WTC11 (cell line): ENCODE data around the gene FLCN. TPM values are rescaled to one million over a fixed set of nuclear protein-coding genes. Genes with fewer than 3 reads are reported as not detected.

ENCODE experiments used
- ATAC-seq: fragments of 200-7000 bp; cut with Tn5 transposase; 2 replicates; pipeline ENCODE4 v1.10.0; 2021; ENCODE audit warnings: mild to moderate bottlenecking, moderate library complexity
- CTCF ChIA-PET: fragments of 300-600 bp; sonication (Branson Sonifier 250); formaldehyde crosslinking; loops from one replicate; lab custom pipeline; 2021; ENCODE audit warnings: antibody characterized with exemption; lab: Charles Lee
- POLR2A ChIA-PET: fragments of 350-600 bp; sonication (Branson Sonifier 250); formaldehyde crosslinking; loops from one replicate; lab custom pipeline; 2021; ENCODE audit warnings: antibody characterized with exemption; lab: Charles Lee
- DNase-seq: peaks from one replicate; pipeline ENCODE4 v3.0.0; 2021; ENCODE audit warnings: low spot score
- H3K27ac Mint-ChIP-seq: 2 replicates; pipeline ENCODE4 v1.8.0; 2021; ENCODE audit warnings: mixed read lengths
- H3K27me3 Mint-ChIP-seq: 2 replicates; pipeline ENCODE4 v1.8.0; 2021; ENCODE audit warnings: low read depth, mild to moderate bottlenecking, moderate library complexity, mixed read lengths
- H3K36me3 Mint-ChIP-seq: 2 replicates; pipeline ENCODE4 v1.8.0; 2021; ENCODE audit warnings: mixed read lengths
- H3K4me1 Mint-ChIP-seq: 2 replicates; pipeline ENCODE4 v1.8.0; 2022; ENCODE audit warnings: mixed read lengths
- H3K4me3 Mint-ChIP-seq: 2 replicates; pipeline ENCODE4 v1.8.0; 2021; ENCODE audit warnings: mild to moderate bottlenecking, moderate library complexity, mixed read lengths
- H3K9me3 Mint-ChIP-seq: 2 replicates; pipeline ENCODE4 v1.8.0; 2021; ENCODE audit warnings: mixed read lengths
- ESRRA ChIP-seq: sonication (generic); formaldehyde crosslinking; IDR thresholded peaks from 2 replicates; pipeline ENCODE4 v1.8.1; 2022; ENCODE audit warnings: mild to moderate bottlenecking, missing genetic modification reagents, borderline replicate concordance
- FOXP1 ChIP-seq: sonication (generic); formaldehyde crosslinking; IDR thresholded peaks from 2 replicates; pipeline ENCODE4 v1.8.0; 2022; ENCODE audit warnings: missing genetic modification reagents, mild to moderate bottlenecking, moderate library complexity, borderline replicate concordance
- MXD4 ChIP-seq: fragments of 250-450 bp; sonication (Bioruptor Pico); IDR thresholded peaks from 2 replicates; pipeline ENCODE4 v1.8.0; 2021; ENCODE audit warnings: mild to moderate bottlenecking, moderate library complexity, borderline replicate concordance
- NR1H2 ChIP-seq: sonication (generic); formaldehyde crosslinking; IDR thresholded peaks from 2 replicates; pipeline ENCODE4 v1.9.0; 2021; ENCODE audit warnings: mild to moderate bottlenecking, moderate library complexity, missing genetic modification reagents
- OVOL2 ChIP-seq: fragments of 250-450 bp; sonication (Bioruptor Pico); IDR thresholded peaks from 2 replicates; pipeline ENCODE4 v1.9.0; 2021; ENCODE audit warnings: mild to moderate bottlenecking, borderline replicate concordance
- RORB ChIP-seq: fragments of 250-450 bp; sonication (Bioruptor Pico); IDR thresholded peaks from 2 replicates; pipeline ENCODE4 v1.9.0; 2021; ENCODE audit warnings: mild to moderate bottlenecking
- SMAD4 ChIP-seq: sonication (generic); formaldehyde crosslinking; IDR thresholded peaks from 2 replicates; pipeline ENCODE4 v1.8.0; 2022; ENCODE audit warnings: mild to moderate bottlenecking, missing genetic modification reagents
- ZNF671 ChIP-seq: fragments of 250-450 bp; sonication (Bioruptor Pico); IDR thresholded peaks from 2 replicates; pipeline ENCODE4 v1.8.0; 2021; ENCODE audit warnings: mild to moderate bottlenecking
- total RNA-seq: library from RNA; stranded (reverse); gene quantifications from 3 replicates; pipeline ENCODE4 v1.2.3, GENCODE V29; 2021
- TF ChIP-seq, protein P1 (sequence below): sonication (generic); formaldehyde crosslinking; IDR thresholded peaks from 2 replicates; pipeline ENCODE4 v1.8.0; 2022; ENCODE audit warnings: mild to moderate bottlenecking, missing genetic modification reagents
- TF ChIP-seq, protein P2 (sequence below): sonication (generic); formaldehyde crosslinking; IDR thresholded peaks from 2 replicates; pipeline ENCODE4 v1.8.1; 2022; ENCODE audit warnings: missing genetic modification reagents, borderline replicate concordance
- TF ChIP-seq, protein P3 (sequence below): sonication (generic); formaldehyde crosslinking; IDR thresholded peaks from 2 replicates; pipeline ENCODE4 v1.8.1; 2022; ENCODE audit warnings: low read depth, missing genetic modification reagents, borderline replicate concordance
- TF ChIP-seq, protein P4 (sequence below): sonication (generic); formaldehyde crosslinking; IDR thresholded peaks from 2 replicates; pipeline ENCODE4 v1.8.0; 2023; ENCODE audit warnings: mild to moderate bottlenecking, missing genetic modification reagents
- TF ChIP-seq, protein P5 (sequence below): sonication (generic); formaldehyde crosslinking; IDR thresholded peaks from 2 replicates; pipeline ENCODE4 v1.8.1; 2023; ENCODE audit warnings: mild to moderate bottlenecking, moderate library complexity, missing genetic modification reagents
- TF ChIP-seq, protein P6 (sequence below): sonication (generic); formaldehyde crosslinking; IDR thresholded peaks from 2 replicates; pipeline ENCODE4 v1.8.1; 2023; ENCODE audit warnings: mild to moderate bottlenecking, missing genetic modification reagents
- TF ChIP-seq, protein P7 (sequence below): fragments of 250-450 bp; sonication (Bioruptor Pico); IDR thresholded peaks from 2 replicates; pipeline ENCODE4 v1.9.0; 2021; ENCODE audit warnings: mild to moderate bottlenecking, borderline replicate concordance
- TF ChIP-seq, protein P8 (sequence below): sonication (generic); formaldehyde crosslinking; IDR thresholded peaks from 2 replicates; pipeline ENCODE4 v1.8.0; 2022; ENCODE audit warnings: mild to moderate bottlenecking, missing genetic modification reagents
- TF ChIP-seq, protein P9 (sequence below): fragments of 250-450 bp; sonication (Bioruptor Pico); IDR thresholded peaks from 2 replicates; pipeline ENCODE4 v1.8.0; 2021; ENCODE audit warnings: mild to moderate bottlenecking

Gene FLCN
- total RNA-seq, 1 experiment from 2014 or later: 40.8 TPM

DNA sequence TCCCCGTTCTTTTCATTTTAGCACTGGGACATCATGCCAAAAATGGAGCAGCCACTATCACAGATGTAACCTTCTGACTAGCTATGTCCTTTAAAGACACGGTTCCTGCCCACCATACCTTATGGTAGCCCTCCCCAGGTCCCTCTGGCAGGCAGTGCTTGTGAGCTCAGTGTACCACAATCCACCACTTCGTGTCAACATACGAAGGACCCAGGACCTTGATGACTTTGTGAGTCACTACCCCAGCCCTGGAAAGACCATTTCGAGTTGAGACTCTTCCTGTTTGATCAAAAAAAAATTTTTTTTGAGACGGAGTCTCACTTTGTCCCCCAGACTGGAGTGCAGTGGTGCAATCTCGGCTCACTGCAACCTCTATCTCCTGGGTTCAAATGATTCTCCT is 21.0 kb upstream of the FLCN start:
- no peaks in the 10 kb centered on the region for H3K9me3 Mint-ChIP-seq
- no peak overlapping the region for H3K27ac Mint-ChIP-seq
- ATAC-seq (no peak), DNase-seq (no peak)
- CTCF ChIA-PET: no interaction called here
- no peak overlapping the region for H3K4me3 Mint-ChIP-seq
- no peaks in the 10 kb centered on the region for H3K4me1 Mint-ChIP-seq
- POLR2A ChIA-PET: no interaction called here
- TF ChIP-seq, protein P1, sequence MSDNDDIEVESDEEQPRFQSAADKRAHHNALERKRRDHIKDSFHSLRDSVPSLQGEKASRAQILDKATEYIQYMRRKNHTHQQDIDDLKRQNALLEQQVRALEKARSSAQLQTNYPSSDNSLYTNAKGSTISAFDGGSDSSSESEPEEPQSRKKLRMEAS (CRISPR knock-in tag): no peak
- TF ChIP-seq NR1H2 (CRISPR knock-in tag) (no peak), MXD4 (CRISPR knock-in tag) (no peak), FOXP1 (CRISPR knock-in tag) (no peak), ESRRA (CRISPR knock-in tag) (no peak), SMAD4 (no peak), RORB (CRISPR knock-in tag) (no peak), OVOL2 (no peak), ZNF671 (CRISPR knock-in tag) (no peak)
- TF ChIP-seq, protein P2, sequence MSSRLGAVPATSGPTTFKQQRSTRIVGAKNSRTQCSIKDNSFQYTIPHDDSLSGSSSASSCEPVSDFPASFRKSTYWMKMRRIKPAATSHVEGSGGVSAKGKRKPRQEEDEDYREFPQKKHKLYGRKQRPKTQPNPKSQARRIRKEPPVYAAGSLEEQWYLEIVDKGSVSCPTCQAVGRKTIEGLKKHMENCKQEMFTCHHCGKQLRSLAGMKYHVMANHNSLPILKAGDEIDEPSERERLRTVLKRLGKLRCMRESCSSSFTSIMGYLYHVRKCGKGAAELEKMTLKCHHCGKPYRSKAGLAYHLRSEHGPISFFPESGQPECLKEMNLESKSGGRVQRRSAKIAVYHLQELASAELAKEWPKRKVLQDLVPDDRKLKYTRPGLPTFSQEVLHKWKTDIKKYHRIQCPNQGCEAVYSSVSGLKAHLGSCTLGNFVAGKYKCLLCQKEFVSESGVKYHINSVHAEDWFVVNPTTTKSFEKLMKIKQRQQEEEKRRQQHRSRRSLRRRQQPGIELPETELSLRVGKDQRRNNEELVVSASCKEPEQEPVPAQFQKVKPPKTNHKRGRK (CRISPR knock-in tag): no peak
- TF ChIP-seq, protein P3, sequence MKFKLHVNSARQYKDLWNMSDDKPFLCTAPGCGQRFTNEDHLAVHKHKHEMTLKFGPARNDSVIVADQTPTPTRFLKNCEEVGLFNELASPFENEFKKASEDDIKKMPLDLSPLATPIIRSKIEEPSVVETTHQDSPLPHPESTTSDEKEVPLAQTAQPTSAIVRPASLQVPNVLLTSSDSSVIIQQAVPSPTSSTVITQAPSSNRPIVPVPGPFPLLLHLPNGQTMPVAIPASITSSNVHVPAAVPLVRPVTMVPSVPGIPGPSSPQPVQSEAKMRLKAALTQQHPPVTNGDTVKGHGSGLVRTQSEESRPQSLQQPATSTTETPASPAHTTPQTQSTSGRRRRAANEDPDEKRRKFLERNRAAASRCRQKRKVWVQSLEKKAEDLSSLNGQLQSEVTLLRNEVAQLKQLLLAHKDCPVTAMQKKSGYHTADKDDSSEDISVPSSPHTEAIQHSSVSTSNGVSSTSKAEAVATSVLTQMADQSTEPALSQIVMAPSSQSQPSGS: no peak
- TF ChIP-seq, protein P4, sequence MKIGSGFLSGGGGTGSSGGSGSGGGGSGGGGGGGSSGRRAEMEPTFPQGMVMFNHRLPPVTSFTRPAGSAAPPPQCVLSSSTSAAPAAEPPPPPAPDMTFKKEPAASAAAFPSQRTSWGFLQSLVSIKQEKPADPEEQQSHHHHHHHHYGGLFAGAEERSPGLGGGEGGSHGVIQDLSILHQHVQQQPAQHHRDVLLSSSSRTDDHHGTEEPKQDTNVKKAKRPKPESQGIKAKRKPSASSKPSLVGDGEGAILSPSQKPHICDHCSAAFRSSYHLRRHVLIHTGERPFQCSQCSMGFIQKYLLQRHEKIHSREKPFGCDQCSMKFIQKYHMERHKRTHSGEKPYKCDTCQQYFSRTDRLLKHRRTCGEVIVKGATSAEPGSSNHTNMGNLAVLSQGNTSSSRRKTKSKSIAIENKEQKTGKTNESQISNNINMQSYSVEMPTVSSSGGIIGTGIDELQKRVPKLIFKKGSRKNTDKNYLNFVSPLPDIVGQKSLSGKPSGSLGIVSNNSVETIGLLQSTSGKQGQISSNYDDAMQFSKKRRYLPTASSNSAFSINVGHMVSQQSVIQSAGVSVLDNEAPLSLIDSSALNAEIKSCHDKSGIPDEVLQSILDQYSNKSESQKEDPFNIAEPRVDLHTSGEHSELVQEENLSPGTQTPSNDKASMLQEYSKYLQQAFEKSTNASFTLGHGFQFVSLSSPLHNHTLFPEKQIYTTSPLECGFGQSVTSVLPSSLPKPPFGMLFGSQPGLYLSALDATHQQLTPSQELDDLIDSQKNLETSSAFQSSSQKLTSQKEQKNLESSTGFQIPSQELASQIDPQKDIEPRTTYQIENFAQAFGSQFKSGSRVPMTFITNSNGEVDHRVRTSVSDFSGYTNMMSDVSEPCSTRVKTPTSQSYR: no peak
- TF ChIP-seq, protein P5, sequence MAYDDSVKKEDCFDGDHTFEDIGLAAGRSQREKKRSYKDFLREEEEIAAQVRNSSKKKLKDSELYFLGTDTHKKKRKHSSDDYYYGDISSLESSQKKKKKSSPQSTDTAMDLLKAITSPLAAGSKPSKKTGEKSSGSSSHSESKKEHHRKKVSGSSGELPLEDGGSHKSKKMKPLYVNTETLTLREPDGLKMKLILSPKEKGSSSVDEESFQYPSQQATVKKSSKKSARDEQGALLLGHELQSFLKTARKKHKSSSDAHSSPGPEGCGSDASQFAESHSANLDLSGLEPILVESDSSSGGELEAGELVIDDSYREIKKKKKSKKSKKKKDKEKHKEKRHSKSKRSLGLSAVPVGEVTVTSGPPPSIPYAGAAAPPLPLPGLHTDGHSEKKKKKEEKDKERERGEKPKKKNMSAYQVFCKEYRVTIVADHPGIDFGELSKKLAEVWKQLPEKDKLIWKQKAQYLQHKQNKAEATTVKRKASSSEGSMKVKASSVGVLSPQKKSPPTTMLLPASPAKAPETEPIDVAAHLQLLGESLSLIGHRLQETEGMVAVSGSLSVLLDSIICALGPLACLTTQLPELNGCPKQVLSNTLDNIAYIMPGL (CRISPR knock-in tag): no peak
- TF ChIP-seq, protein P6, sequence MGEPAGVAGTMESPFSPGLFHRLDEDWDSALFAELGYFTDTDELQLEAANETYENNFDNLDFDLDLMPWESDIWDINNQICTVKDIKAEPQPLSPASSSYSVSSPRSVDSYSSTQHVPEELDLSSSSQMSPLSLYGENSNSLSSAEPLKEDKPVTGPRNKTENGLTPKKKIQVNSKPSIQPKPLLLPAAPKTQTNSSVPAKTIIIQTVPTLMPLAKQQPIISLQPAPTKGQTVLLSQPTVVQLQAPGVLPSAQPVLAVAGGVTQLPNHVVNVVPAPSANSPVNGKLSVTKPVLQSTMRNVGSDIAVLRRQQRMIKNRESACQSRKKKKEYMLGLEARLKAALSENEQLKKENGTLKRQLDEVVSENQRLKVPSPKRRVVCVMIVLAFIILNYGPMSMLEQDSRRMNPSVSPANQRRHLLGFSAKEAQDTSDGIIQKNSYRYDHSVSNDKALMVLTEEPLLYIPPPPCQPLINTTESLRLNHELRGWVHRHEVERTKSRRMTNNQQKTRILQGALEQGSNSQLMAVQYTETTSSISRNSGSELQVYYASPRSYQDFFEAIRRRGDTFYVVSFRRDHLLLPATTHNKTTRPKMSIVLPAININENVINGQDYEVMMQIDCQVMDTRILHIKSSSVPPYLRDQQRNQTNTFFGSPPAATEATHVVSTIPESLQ (CRISPR knock-in tag): no peak
- TF ChIP-seq, protein P7, sequence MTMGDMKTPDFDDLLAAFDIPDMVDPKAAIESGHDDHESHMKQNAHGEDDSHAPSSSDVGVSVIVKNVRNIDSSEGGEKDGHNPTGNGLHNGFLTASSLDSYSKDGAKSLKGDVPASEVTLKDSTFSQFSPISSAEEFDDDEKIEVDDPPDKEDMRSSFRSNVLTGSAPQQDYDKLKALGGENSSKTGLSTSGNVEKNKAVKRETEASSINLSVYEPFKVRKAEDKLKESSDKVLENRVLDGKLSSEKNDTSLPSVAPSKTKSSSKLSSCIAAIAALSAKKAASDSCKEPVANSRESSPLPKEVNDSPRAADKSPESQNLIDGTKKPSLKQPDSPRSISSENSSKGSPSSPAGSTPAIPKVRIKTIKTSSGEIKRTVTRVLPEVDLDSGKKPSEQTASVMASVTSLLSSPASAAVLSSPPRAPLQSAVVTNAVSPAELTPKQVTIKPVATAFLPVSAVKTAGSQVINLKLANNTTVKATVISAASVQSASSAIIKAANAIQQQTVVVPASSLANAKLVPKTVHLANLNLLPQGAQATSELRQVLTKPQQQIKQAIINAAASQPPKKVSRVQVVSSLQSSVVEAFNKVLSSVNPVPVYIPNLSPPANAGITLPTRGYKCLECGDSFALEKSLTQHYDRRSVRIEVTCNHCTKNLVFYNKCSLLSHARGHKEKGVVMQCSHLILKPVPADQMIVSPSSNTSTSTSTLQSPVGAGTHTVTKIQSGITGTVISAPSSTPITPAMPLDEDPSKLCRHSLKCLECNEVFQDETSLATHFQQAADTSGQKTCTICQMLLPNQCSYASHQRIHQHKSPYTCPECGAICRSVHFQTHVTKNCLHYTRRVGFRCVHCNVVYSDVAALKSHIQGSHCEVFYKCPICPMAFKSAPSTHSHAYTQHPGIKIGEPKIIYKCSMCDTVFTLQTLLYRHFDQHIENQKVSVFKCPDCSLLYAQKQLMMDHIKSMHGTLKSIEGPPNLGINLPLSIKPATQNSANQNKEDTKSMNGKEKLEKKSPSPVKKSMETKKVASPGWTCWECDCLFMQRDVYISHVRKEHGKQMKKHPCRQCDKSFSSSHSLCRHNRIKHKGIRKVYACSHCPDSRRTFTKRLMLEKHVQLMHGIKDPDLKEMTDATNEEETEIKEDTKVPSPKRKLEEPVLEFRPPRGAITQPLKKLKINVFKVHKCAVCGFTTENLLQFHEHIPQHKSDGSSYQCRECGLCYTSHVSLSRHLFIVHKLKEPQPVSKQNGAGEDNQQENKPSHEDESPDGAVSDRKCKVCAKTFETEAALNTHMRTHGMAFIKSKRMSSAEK (CRISPR knock-in tag): no peak
- TF ChIP-seq, protein P8, sequence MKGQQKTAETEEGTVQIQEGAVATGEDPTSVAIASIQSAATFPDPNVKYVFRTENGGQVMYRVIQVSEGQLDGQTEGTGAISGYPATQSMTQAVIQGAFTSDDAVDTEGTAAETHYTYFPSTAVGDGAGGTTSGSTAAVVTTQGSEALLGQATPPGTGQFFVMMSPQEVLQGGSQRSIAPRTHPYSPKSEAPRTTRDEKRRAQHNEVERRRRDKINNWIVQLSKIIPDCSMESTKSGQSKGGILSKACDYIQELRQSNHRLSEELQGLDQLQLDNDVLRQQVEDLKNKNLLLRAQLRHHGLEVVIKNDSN (CRISPR knock-in tag): no peak
- TF ChIP-seq, protein P9, sequence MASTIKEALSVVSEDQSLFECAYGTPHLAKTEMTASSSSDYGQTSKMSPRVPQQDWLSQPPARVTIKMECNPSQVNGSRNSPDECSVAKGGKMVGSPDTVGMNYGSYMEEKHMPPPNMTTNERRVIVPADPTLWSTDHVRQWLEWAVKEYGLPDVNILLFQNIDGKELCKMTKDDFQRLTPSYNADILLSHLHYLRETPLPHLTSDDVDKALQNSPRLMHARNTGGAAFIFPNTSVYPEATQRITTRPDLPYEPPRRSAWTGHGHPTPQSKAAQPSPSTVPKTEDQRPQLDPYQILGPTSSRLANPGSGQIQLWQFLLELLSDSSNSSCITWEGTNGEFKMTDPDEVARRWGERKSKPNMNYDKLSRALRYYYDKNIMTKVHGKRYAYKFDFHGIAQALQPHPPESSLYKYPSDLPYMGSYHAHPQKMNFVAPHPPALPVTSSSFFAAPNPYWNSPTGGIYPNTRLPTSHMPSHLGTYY: no peak
- TF ChIP-seq, all 79 proteins: peak for 0
- Mint-ChIP-seq H3K27me3 (no peaks in the 10 kb centered on the region), H3K36me3 (peaks cover 74% of the 10 kb centered on the region)
